ENCODE data around the gene DPPA4.
"Not testable (repeated sequence)": the region's sequence is repeated elsewhere in the genome, so short reads cannot be mapped to it uniquely, and the experiment has no call there.

Gene DPPA4

DNA sequence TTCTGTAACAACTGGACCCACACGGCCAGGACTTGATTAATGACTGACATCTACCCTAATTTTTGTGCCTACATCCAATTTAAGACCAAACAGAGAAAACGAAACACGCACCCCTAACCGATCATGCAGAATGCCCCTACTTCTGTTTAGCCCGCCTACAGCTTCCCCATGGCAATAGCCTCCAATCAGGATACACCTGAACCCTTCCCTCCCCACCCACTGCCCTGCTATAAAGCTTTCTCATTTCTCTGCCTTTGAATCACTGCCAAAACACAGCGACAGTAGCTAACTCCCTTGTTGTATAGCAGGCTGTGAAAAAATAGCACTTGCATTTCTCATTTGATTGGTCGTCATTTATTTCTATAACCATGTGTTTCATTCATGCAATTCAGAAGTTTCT lies 45.2 kb upstream of the DPPA4 start:
- no peaks in the 10 kb centered on the region for H3K9me2 ChIP-seq (ENCODE audit: low read depth, low read length)
- no peaks in the 10 kb centered on the region for H3K4me1 ChIP-seq (ENCODE audit: insufficient read depth, low read length, severe bottlenecking)
- H3K9me3 ChIP-seq (ENCODE audit: low read length), result no peaks in the 10 kb centered on the region
- H3K27ac ChIP-seq (ENCODE audit: low read depth, low read length, poor library complexity, severe bottlenecking), result no peak overlapping the region
- no peak overlapping the region for H3K4me3 ChIP-seq (ENCODE audit: low read depth, low read length, poor library complexity, severe bottlenecking)
- no peaks in the 10 kb centered on the region for H4K20me1 ChIP-seq (ENCODE audit: insufficient read depth, low read length)
- no peaks in the 10 kb centered on the region for H3F3A ChIP-seq (ENCODE audit: insufficient read depth, low read length)
- H3K4me2 ChIP-seq (ENCODE audit: low read length), result no peak overlapping the region
- TF ChIP-seq, protein P1, sequence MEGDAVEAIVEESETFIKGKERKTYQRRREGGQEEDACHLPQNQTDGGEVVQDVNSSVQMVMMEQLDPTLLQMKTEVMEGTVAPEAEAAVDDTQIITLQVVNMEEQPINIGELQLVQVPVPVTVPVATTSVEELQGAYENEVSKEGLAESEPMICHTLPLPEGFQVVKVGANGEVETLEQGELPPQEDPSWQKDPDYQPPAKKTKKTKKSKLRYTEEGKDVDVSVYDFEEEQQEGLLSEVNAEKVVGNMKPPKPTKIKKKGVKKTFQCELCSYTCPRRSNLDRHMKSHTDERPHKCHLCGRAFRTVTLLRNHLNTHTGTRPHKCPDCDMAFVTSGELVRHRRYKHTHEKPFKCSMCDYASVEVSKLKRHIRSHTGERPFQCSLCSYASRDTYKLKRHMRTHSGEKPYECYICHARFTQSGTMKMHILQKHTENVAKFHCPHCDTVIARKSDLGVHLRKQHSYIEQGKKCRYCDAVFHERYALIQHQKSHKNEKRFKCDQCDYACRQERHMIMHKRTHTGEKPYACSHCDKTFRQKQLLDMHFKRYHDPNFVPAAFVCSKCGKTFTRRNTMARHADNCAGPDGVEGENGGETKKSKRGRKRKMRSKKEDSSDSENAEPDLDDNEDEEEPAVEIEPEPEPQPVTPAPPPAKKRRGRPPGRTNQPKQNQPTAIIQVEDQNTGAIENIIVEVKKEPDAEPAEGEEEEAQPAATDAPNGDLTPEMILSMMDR (IDR thresholded peaks at IDR 0.05; ENCODE audit: low read length), result no peak
- TF ChIP-seq EZH2 (IDR thresholded peaks at IDR 0.05; ENCODE audit: borderline replicate concordance, low read length), result no peak
- H3K9ac ChIP-seq (ENCODE audit: low read length), result no peak overlapping the region
- H3K27me3 ChIP-seq (ENCODE audit: insufficient read depth, low read length), result no peaks in the 10 kb centered on the region
- H3K79me2 ChIP-seq (ENCODE audit: insufficient read depth, low read length), result no peaks in the 10 kb centered on the region
- no peak overlapping the region for H2AFZ ChIP-seq (ENCODE audit: low read length)
- no peaks in the 10 kb centered on the region for H3K36me3 ChIP-seq (ENCODE audit: insufficient read depth, low read length)

- Histone ChIP-seq H3K27ac (ENCODE audit: low read depth, low read length, poor library complexity, severe bottlenecking) (no peak overlapping the region), H3K9me2 (ENCODE audit: low read depth, low read length) (no peaks in the 10 kb centered on the region), H3K4me1 (ENCODE audit: insufficient read depth, low read length, severe bottlenecking) (no peaks in the 10 kb centered on the region), H2AFZ (ENCODE audit: low read length) (no peak overlapping the region), H3K4me3 (ENCODE audit: low read depth, low read length, poor library complexity, severe bottlenecking) (no peak overlapping the region), H3K9me3 (ENCODE audit: low read length) (no peaks in the 10 kb centered on the region), H3K79me2 (ENCODE audit: insufficient read depth, low read length) (no peaks in the 10 kb centered on the region), H3K9ac (ENCODE audit: low read length) (no peak overlapping the region), H3K36me3 (ENCODE audit: insufficient read depth, low read length) (no peaks in the 10 kb centered on the region), H3K4me2 (ENCODE audit: low read length) (no peak overlapping the region), H3K27me3 (ENCODE audit: insufficient read depth, low read length) (no peaks in the 10 kb centered on the region), H4K20me1 (ENCODE audit: insufficient read depth, low read length) (no peaks in the 10 kb centered on the region), H3F3A (ENCODE audit: insufficient read depth, low read length) (no peaks in the 10 kb centered on the region)
- TF ChIP-seq, protein P1 (IDR thresholded peaks at IDR 0.05; ENCODE audit: low read length), result no peak
- TF ChIP-seq EZH2 (IDR thresholded peaks at IDR 0.05; ENCODE audit: borderline replicate concordance, low read length), result no peak
These were observed 38.6 kb upstream of the DPPA4 start for GRCh38 chr3:109375975-109376374.

- H3K4me1 ChIP-seq (ENCODE audit: insufficient read depth, low read length, severe bottlenecking); H3K4me3 ChIP-seq (ENCODE audit: low read depth, low read length, poor library complexity, severe bottlenecking); H3K27me3 ChIP-seq (ENCODE audit: insufficient read depth, low read length); H2AFZ ChIP-seq (ENCODE audit: low read length); H3K4me2 ChIP-seq (ENCODE audit: low read length); H3K9me3 ChIP-seq (ENCODE audit: low read length); H3K9me2 ChIP-seq (ENCODE audit: low read depth, low read length); H3F3A ChIP-seq (ENCODE audit: insufficient read depth, low read length); H3K79me2 ChIP-seq (ENCODE audit: insufficient read depth, low read length); H3K27ac ChIP-seq (ENCODE audit: low read depth, low read length, poor library complexity, severe bottlenecking); H3K36me3 ChIP-seq (ENCODE audit: insufficient read depth, low read length); H3K9ac ChIP-seq (ENCODE audit: low read length); H4K20me1 ChIP-seq (ENCODE audit: insufficient read depth, low read length): not testable (repeated sequence)
These were observed 37.1 kb upstream of the DPPA4 start for GRCh38 chr3:109374434-109374833.

DNA sequence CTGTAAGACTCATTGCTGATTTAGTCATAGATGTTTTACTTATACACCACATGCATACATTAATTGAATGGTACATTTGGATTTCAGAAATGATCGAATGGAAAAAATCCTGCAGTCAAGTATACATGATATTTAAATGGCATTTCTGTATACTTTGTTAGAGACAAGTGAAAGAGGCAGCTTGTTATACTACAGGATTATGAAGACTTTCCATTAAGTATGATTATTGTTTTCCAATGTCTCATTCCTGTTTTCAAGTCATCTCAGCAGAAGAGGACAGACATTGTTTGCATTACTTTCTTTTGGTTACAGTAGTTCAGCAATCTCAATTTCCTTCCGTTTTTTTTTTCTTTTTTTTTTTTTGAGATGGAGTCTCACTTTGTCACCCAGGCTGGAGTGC lies 36.6 kb upstream of the DPPA4 start:
- no peak overlapping the region for H3K9ac ChIP-seq (ENCODE audit: low read length)
- H3K4me1 ChIP-seq (ENCODE audit: insufficient read depth, low read length, severe bottlenecking), result no peaks in the 10 kb centered on the region
- H3K4me3 ChIP-seq (ENCODE audit: low read depth, low read length, poor library complexity, severe bottlenecking), result no peak overlapping the region
- H3K27ac ChIP-seq (ENCODE audit: low read depth, low read length, poor library complexity, severe bottlenecking), result no peak overlapping the region
- no peaks in the 10 kb centered on the region for H3F3A ChIP-seq (ENCODE audit: insufficient read depth, low read length)
- H3K9me3 ChIP-seq (ENCODE audit: low read length), result no peaks in the 10 kb centered on the region
- no peaks in the 10 kb centered on the region for H3K27me3 ChIP-seq (ENCODE audit: insufficient read depth, low read length)
- TF ChIP-seq, protein P1 (IDR thresholded peaks at IDR 0.05; ENCODE audit: low read length), result no peak
- no peak for TF ChIP-seq EZH2 (IDR thresholded peaks at IDR 0.05; ENCODE audit: borderline replicate concordance, low read length)
- no peaks in the 10 kb centered on the region for H3K9me2 ChIP-seq (ENCODE audit: low read depth, low read length)
- no peaks in the 10 kb centered on the region for H3K36me3 ChIP-seq (ENCODE audit: insufficient read depth, low read length)
- H3K4me2 ChIP-seq (ENCODE audit: low read length), result no peak overlapping the region
- no peaks in the 10 kb centered on the region for H3K79me2 ChIP-seq (ENCODE audit: insufficient read depth, low read length)
- H2AFZ ChIP-seq (ENCODE audit: low read length), result no peak overlapping the region
- no peaks in the 10 kb centered on the region for H4K20me1 ChIP-seq (ENCODE audit: insufficient read depth, low read length)

All from OCI-LY1 (cell line).